A549 (cell line): ENCODE measurements around the gene CENPI. TPM values are rescaled to one million over a fixed set of nuclear protein-coding genes. Genes with fewer than 3 reads are reported as not detected.
"Not testable (repeated sequence)": the region's sequence is repeated elsewhere in the genome, so short reads cannot be mapped to it uniquely, and the experiment has no call there.

Experiments
- ATAC-seq, 2 experiments: fragments of 200-7000 bp in 1 of 2; fragments of >200 bp in 1 of 2; cut with Nextera tagmentation in 1 of 2; cut with Tn5 transposase in 1 of 2; 3 replicates each; pipeline versions ENCODE4 v1.8.0 to v1.9.1; 2018 to 2020; ENCODE audit warnings: mild to moderate bottlenecking in 1 of 2, moderate library complexity in 1 of 2
- CTCF ChIA-PET: fragments of 300-600 bp; sonication (Branson Sonifier 250); formaldehyde crosslinking; extraction: SDS; loops from one replicate; lab custom pipeline; 2021; ENCODE audit warnings: antibody characterized with exemption, inconsistent platforms; lab: Yijun Ruan, JAX
- POLR2A ChIA-PET: fragments of 350-600 bp; formaldehyde crosslinking; extraction: SDS; loops from one replicate; lab custom pipeline; 2021; ENCODE audit warnings: antibody characterized with exemption, inconsistent platforms; lab: Yijun Ruan, JAX
- DNase-seq, 2 experiments: peaks; one replicate each; pipeline versions ENCODE4 v3.0.0 to v3.0.0-alpha.2; 2011 to 2016; ENCODE audit warnings: low read depth in 1 of 2, low spot score in 1 of 2
- FAIRE-seq: peaks from 2 replicates; lab custom pipeline; 2011; peaks lifted over from hg19 to GRCh38; lab: Jason Lieb, UNC
- H3K27ac ChIP-seq, 2 experiments: fragments of >200 bp; sonication (Bioruptor Twin); formaldehyde crosslinking; 3 replicates each; pipeline ENCODE4 v1.5.1; 2016 to 2017
- H3K4me1 ChIP-seq: fragments of >200 bp; sonication (Bioruptor Twin); formaldehyde crosslinking; 3 replicates; pipeline ENCODE4 v1.6.1; 2016
- H3K4me2 ChIP-seq: fragments of >200 bp; sonication (Bioruptor Twin); formaldehyde crosslinking; 3 replicates; pipeline ENCODE4 v1.6.1; 2016
- H3K4me3 ChIP-seq: fragments of >200 bp; sonication (Bioruptor Twin); formaldehyde crosslinking; 3 replicates; pipeline ENCODE4 v1.5.1; 2016
- H3K9me3 ChIP-seq: fragments of >200 bp; sonication (Bioruptor Twin); formaldehyde crosslinking; 3 replicates; pipeline ENCODE4 v1.6.1; 2016
- CBX2 ChIP-seq: fragments of 200-600 bp; sonication (generic); IDR thresholded peaks from 2 replicates; pipeline ENCODE4 v1.6.1; 2016; ENCODE audit warnings: low read depth, mild to moderate bottlenecking, borderline replicate concordance
- CEBPB ChIP-seq, 2 experiments: fragments of >200 bp in 1 of 2; sonication (Bioruptor Twin) in 1 of 2; formaldehyde crosslinking in 1 of 2; IDR thresholded peaks; 2 replicates each; pipeline ENCODE4 v1.6.1; 2012 to 2016
- ESRRA ChIP-seq: fragments of 150-350 bp; IDR thresholded peaks from 2 replicates; pipeline ENCODE4 v1.6.1; 2014; ENCODE audit warnings: mild to moderate bottlenecking, low read length, borderline replicate concordance
- FOXS1 ChIP-seq: fragments of 250-450 bp; sonication (Bioruptor Pico); IDR thresholded peaks from 2 replicates; pipeline ENCODE4 v1.5.0; 2020; ENCODE audit warnings: mild to moderate bottlenecking, moderate library complexity
- HEYL ChIP-seq: fragments of 250-450 bp; sonication (Bioruptor Pico); IDR thresholded peaks from 2 replicates; pipeline ENCODE4 v1.8.0; 2021; ENCODE audit warnings: mild to moderate bottlenecking, moderate library complexity
- HMGXB4 ChIP-seq: fragments of 250-450 bp; sonication (Bioruptor Pico); IDR thresholded peaks from 2 replicates; pipeline ENCODE4 v1.5.0; 2021; ENCODE audit warnings: mild to moderate bottlenecking, moderate library complexity, borderline replicate concordance
- JUN ChIP-seq, 2 experiments: fragments of >200 bp; sonication (Bioruptor Twin); formaldehyde crosslinking; IDR thresholded peaks; 2 replicates in 1 of 2; 3 replicates in 1 of 2; pipeline ENCODE4 v1.6.1; 2016 to 2017
- KDM1A ChIP-seq: fragments of 200-600 bp; sonication (generic); IDR thresholded peaks from 2 replicates; pipeline ENCODE4 v1.6.1; 2016; ENCODE audit warnings: low read depth, mild to moderate bottlenecking
- MAZ ChIP-seq: fragments of 150-350 bp; IDR thresholded peaks from 2 replicates; pipeline ENCODE4 v1.6.1; 2014; ENCODE audit warnings: antibody characterized with exemption, low read depth, low read length, borderline replicate concordance
- NR3C1 ChIP-seq: fragments of >200 bp; sonication (Bioruptor Twin); formaldehyde crosslinking; IDR thresholded peaks from 3 replicates; pipeline ENCODE4 v1.6.1; 2017
- PBX3 ChIP-seq: IDR thresholded peaks from 2 replicates; pipeline ENCODE4 v1.6.1; 2012
- PHF8 ChIP-seq: fragments of 200-600 bp; sonication (generic); IDR thresholded peaks from 2 replicates; pipeline ENCODE4 v1.6.1; 2016; ENCODE audit warnings: low read depth, mild to moderate bottlenecking, antibody characterized with exemption, moderate library complexity, borderline replicate concordance
- POLR2A ChIP-seq: IDR thresholded peaks from 2 replicates; pipeline ENCODE4 v1.6.1; 2012; ENCODE audit warnings: mild to moderate bottlenecking, low read length
- POLR2AphosphoS2 ChIP-seq: conservative IDR thresholded peaks from 2 replicates; pipeline ENCODE4 v1.6.1; 2012; ENCODE audit warnings: low read length, improper control_type of control experiment, inconsistent platforms
- RARB ChIP-seq: fragments of 250-450 bp; sonication (Bioruptor Pico); IDR thresholded peaks from 2 replicates; pipeline ENCODE4 v1.8.0; 2021; ENCODE audit warnings: mild to moderate bottlenecking, moderate library complexity
- RNF2 ChIP-seq: fragments of 200-600 bp; sonication (generic); IDR thresholded peaks from 2 replicates; pipeline ENCODE4 v1.6.1; 2016; ENCODE audit warnings: low read depth, mild to moderate bottlenecking, antibody characterized with exemption, moderate library complexity, borderline replicate concordance
- ZSCAN20 ChIP-seq: fragments of 250-450 bp; sonication (Bioruptor Pico); IDR thresholded peaks from 2 replicates; pipeline ENCODE4 v1.8.0; 2022; ENCODE audit warnings: mild to moderate bottlenecking, moderate library complexity
- WGBS: methylation state at CpG from one replicate; pipeline ENCODE4 v1.1.6; 2017; ENCODE audit errors: missing lambda C conversion rate; 5-methylcytosine and 5-hydroxymethylcytosine counted together
- polyA plus RNA-seq, 4 experiments: library from polyadenylated mRNA; depleted of rRNA in 3 of 4; stranded (reverse); fragments of >200 nt; fragmentation: RNase III in 1 of 4; extraction: RNeasy Plus Mini Kit Qiagen cat#74134 plus additional on column Dnase treatment in 1 of 4; gene quantifications; 2 replicates in 3 of 4; 3 replicates in 1 of 4; pipeline ENCODE4 v1.2.3, GENCODE V29; 2011 to 2017
- TF ChIP-seq, protein P1 (sequence below): fragments of 200-600 bp; sonication (generic); IDR thresholded peaks from 2 replicates; pipeline ENCODE4 v1.6.1; 2016; ENCODE audit warnings: antibody characterized with exemption, mild to moderate bottlenecking, moderate library complexity
- TF ChIP-seq, protein P2 (sequence below): fragments of >200 bp; sonication (Bioruptor Twin); formaldehyde crosslinking; IDR thresholded peaks from 3 replicates; pipeline ENCODE4 v1.5.1; 2016
- TF ChIP-seq, protein P3 (sequence below): fragments of 250-450 bp; sonication (Bioruptor Pico); IDR thresholded peaks from 2 replicates; pipeline ENCODE4 v1.5.0; 2020; ENCODE audit warnings: low read depth, mild to moderate bottlenecking, moderate library complexity
- TF ChIP-seq, protein P4 (sequence below): IDR thresholded peaks from 2 replicates; pipeline ENCODE4 v1.6.1; 2012; ENCODE audit warnings: low read depth, borderline replicate concordance
- TF ChIP-seq, protein P5 (sequence below): IDR thresholded peaks from 2 replicates; pipeline ENCODE4 v1.6.1; 2012

The CENPI gene
- polyA plus RNA-seq, 2 of the 4 experiments (the other 2 are of a cell fraction), result 19.5 to 20.7 TPM

- no peak for TF ChIP-seq NR3C1
- TF ChIP-seq POLR2AphosphoS2, result no peak
- TF ChIP-seq, all 56 proteins: peak for 0
Measured at GRCh38 chrX:101051153-101051548, 46.9 kb upstream of the CENPI start (continued).

DNA sequence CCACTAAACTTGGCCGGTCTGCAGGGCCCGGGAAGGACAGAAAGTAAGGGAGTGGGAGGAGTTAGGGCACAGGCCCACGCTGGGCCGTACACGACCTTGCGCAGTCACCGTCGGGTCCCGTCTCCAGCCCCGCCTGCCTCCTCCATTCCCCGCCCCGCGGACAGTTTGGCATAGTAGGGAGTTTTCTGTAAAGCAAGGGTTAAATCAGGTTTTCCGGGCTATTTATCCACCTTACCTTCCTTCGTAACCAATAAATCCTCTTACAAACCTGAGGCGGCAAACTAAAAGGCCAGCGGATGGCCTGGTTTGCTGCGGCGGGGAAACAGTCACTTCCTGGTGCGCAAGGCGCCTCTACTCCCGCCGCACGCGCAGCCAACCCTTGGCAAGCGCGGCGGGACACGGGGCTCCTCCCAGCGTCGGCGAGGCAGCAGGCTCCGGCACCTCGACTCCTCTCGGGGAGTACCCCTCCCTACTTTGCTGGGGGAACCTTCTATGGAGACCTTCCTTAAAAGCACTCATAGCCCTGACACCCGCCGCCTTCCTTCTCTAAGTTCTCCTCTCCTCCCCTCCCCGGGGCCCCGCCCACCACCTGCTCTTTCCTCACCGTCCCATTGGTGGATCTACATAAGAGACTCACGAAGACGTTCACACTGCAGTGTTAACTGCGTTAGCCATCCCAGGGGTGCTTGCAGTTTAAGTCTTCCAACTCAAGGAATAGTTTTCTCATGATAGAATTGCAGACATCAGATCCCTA is 46.3 kb upstream of the CENPI start, which contains the start of gene TRMT2B:
TRMT2B (minus strand) TSS at position 563 of the 754 bp plus-strand sequence. CDS start 9,822 bp downstream, outside the sequence.
- DNase-seq, result peak; percentile 84 to 87
- H3K27ac ChIP-seq, result peak within 1 kb of the TSS; percentile 93 to 95
- ATAC-seq, result peak; percentile 98
- no peaks in the 10 kb centered on the region for H3K4me1 ChIP-seq
- H3K4me2 ChIP-seq, result peak within 1 kb of the TSS; percentile 77
- FAIRE-seq, result no peak
- under 1% methylated on average over 29 of the region's 43 CpGs for WGBS
- POLR2A ChIA-PET, result no interaction called here
- CTCF ChIA-PET, result no interaction called here
- no peaks in the 10 kb centered on the region for H3K9me3 ChIP-seq
- TF ChIP-seq MAZ (no peak), RNF2 (no peak), POLR2A (peak; percentile 41), PBX3 (0 out of 2 replicates have a peak, but pooled peaks have one; percentile 42), HEYL (CRISPR knock-in tag) (no peak), ZSCAN20 (CRISPR knock-in tag) (no peak), RARB (CRISPR knock-in tag) (no peak), JUN (IDR thresholded peaks at IDR 0.05) (peak in 1 of 2 experiments; percentile 54; a peak in 2 of 5 replicates), FOXS1 (no peak), CBX2 (no peak), PHF8 (peak; percentile 92; the same call in 1 of the 2 replicates), ESRRA (no peak), NR3C1 (no peak), CEBPB (IDR thresholded peaks at IDR 0.05) (no peak), KDM1A (no peak), HMGXB4 (CRISPR knock-in tag) (no peak)
- TF ChIP-seq, protein P1, sequence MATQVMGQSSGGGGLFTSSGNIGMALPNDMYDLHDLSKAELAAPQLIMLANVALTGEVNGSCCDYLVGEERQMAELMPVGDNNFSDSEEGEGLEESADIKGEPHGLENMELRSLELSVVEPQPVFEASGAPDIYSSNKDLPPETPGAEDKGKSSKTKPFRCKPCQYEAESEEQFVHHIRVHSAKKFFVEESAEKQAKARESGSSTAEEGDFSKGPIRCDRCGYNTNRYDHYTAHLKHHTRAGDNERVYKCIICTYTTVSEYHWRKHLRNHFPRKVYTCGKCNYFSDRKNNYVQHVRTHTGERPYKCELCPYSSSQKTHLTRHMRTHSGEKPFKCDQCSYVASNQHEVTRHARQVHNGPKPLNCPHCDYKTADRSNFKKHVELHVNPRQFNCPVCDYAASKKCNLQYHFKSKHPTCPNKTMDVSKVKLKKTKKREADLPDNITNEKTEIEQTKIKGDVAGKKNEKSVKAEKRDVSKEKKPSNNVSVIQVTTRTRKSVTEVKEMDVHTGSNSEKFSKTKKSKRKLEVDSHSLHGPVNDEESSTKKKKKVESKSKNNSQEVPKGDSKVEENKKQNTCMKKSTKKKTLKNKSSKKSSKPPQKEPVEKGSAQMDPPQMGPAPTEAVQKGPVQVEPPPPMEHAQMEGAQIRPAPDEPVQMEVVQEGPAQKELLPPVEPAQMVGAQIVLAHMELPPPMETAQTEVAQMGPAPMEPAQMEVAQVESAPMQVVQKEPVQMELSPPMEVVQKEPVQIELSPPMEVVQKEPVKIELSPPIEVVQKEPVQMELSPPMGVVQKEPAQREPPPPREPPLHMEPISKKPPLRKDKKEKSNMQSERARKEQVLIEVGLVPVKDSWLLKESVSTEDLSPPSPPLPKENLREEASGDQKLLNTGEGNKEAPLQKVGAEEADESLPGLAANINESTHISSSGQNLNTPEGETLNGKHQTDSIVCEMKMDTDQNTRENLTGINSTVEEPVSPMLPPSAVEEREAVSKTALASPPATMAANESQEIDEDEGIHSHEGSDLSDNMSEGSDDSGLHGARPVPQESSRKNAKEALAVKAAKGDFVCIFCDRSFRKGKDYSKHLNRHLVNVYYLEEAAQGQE, result no peak
- TF ChIP-seq, protein P2, sequence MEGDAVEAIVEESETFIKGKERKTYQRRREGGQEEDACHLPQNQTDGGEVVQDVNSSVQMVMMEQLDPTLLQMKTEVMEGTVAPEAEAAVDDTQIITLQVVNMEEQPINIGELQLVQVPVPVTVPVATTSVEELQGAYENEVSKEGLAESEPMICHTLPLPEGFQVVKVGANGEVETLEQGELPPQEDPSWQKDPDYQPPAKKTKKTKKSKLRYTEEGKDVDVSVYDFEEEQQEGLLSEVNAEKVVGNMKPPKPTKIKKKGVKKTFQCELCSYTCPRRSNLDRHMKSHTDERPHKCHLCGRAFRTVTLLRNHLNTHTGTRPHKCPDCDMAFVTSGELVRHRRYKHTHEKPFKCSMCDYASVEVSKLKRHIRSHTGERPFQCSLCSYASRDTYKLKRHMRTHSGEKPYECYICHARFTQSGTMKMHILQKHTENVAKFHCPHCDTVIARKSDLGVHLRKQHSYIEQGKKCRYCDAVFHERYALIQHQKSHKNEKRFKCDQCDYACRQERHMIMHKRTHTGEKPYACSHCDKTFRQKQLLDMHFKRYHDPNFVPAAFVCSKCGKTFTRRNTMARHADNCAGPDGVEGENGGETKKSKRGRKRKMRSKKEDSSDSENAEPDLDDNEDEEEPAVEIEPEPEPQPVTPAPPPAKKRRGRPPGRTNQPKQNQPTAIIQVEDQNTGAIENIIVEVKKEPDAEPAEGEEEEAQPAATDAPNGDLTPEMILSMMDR, result no peak
- TF ChIP-seq, protein P3, sequence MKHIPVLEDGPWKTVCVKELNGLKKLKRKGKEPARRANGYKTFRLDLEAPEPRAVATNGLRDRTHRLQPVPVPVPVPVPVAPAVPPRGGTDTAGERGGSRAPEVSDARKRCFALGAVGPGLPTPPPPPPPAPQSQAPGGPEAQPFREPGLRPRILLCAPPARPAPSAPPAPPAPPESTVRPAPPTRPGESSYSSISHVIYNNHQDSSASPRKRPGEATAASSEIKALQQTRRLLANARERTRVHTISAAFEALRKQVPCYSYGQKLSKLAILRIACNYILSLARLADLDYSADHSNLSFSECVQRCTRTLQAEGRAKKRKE (CRISPR knock-in tag), result no peak
- TF ChIP-seq, protein P4, sequence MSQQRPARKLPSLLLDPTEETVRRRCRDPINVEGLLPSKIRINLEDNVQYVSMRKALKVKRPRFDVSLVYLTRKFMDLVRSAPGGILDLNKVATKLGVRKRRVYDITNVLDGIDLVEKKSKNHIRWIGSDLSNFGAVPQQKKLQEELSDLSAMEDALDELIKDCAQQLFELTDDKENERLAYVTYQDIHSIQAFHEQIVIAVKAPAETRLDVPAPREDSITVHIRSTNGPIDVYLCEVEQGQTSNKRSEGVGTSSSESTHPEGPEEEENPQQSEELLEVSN, result peak; percentile 79; the same call in 1 of the 2 replicates
- TF ChIP-seq, protein P5, sequence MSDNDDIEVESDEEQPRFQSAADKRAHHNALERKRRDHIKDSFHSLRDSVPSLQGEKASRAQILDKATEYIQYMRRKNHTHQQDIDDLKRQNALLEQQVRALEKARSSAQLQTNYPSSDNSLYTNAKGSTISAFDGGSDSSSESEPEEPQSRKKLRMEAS, result peak; percentile 68
- H3K4me3 ChIP-seq, result peak within 1 kb of the TSS; percentile 80

DNA sequence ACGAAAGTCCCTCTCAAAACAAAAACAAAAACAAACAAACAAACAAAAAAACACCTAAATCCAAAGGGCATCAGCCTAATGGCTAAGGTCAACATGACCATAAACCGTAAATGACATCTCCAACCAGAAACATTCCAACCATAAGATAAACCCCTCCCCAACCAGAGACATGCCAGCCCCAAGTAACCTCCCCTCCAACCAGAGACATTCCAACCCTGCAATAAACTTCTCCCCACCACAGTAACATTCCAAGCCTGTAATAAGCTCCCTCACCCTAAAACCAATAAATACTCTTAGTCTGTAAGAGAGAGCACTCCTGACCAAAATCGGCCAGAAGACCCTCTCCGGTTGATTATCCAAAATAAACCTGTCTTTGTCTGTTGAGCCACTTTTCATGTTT is 41.5 kb upstream of the CENPI start:
- ATAC-seq, H3K4me2 ChIP-seq, POLR2A ChIA-PET, H3K4me1 ChIP-seq, FAIRE-seq, H3K4me3 ChIP-seq, H3K9me3 ChIP-seq, H3K27ac ChIP-seq, DNase-seq: not testable (repeated sequence)
- CTCF ChIA-PET, result interaction anchor here (0.9 kb wide), 1 partner anchor 51 kb away, joined by 3 read pairs; no protein-coding TSS in a partner anchor
- WGBS, result 90% methylated on average over 4 of the region's 4 CpGs
